Measurements from ENCODE around the gene RBM26. TPM values are rescaled to one million over a fixed set of nuclear protein-coding genes. Genes with fewer than 3 reads are reported as not detected.

The RBM26 gene
- total and polyA plus RNA-seq, 2 of the 4 experiments (the other 2 are of a cell fraction) = 17.6 to 18.1 TPM

GRCh38 chr13:79447741-79448140 is 41.7 kb upstream of the RBM26 start:
- Histone ChIP-seq H2BK20ac (ENCODE audit: low read depth, low read length) (no peak overlapping the region), H2BK15ac (ENCODE audit: low read depth, low read length) (no peak overlapping the region), H2AFZ (replicated peaks; ENCODE audit: low read length, poor library complexity) (no peak overlapping the region), H3K23ac (ENCODE audit: low read depth, low read length) (no peak overlapping the region), H3K4me3 (ENCODE audit: insufficient read depth, low read depth, low read length) (no peak overlapping the region), H3K9ac (ENCODE audit: low read depth, low read length) (no peak overlapping the region), H3K4me2 (ENCODE audit: low read depth, low read length) (no peak overlapping the region), H4K8ac (ENCODE audit: low read depth in 2 of 2, low read length in 2 of 2) (no peak overlapping the region), H3K27me3 (ENCODE audit: control insufficient read depth, insufficient read depth, low read length) (no peaks in the 10 kb centered on the region), H4K20me1 (ENCODE audit: insufficient read depth, low read length) (no peaks in the 10 kb centered on the region), H3K79me1 (ENCODE audit: low read depth in 1 of 2, low read length in 2 of 2) (no peaks in the 10 kb centered on the region), H2BK5ac (ENCODE audit: low read depth, low read length, poor library complexity, severe bottlenecking) (no peak overlapping the region), H3K9me3 (ENCODE audit: control insufficient read depth, insufficient read depth, low read length) (no peaks in the 10 kb centered on the region), H3K14ac (replicated peaks; ENCODE audit: low read depth, low read length) (no peak overlapping the region), H3K9me1 (ENCODE audit: insufficient read depth, low read length) (no peaks in the 10 kb centered on the region), H3K4ac (ENCODE audit: low read depth, low read length) (no peak overlapping the region), H2AK5ac (ENCODE audit: low read depth, low read length) (no peak overlapping the region), H4K5ac (ENCODE audit: low read depth, low read length) (no peak overlapping the region), H4K91ac (ENCODE audit: insufficient read depth, low read depth, low read length) (no peak overlapping the region), H3K36me3 (ENCODE audit: control insufficient read depth, insufficient read depth, low read length) (no peaks in the 10 kb centered on the region), H3K4me1 (ENCODE audit: control insufficient read depth, insufficient read depth, low read length) (no peaks in the 10 kb centered on the region; the same call in 1 of the 2 replicates), H3K56ac (ENCODE audit: extremely low read depth, insufficient read depth, low read length) (no peak overlapping the region), H3K18ac (ENCODE audit: low read depth, low read length) (no peak overlapping the region), H2AK9ac (replicated peaks; ENCODE audit: low read depth, low read length, poor library complexity) (no peak overlapping the region), H3K27ac (ENCODE audit: insufficient read depth, low read length) (no peak overlapping the region), H2BK120ac (ENCODE audit: low read depth, low read length) (no peak overlapping the region)
- TF ChIP-seq CEBPB (IDR thresholded peaks at IDR 0.05; ENCODE audit: low read depth, low read length) = no peak
- TF ChIP-seq FOS (IDR thresholded peaks at IDR 0.05; ENCODE audit: low read depth, low read length) = no peak
- TF ChIP-seq RAD21 (IDR thresholded peaks at IDR 0.05; ENCODE audit: low read length) = no peak
- TF ChIP-seq CTCF (conservative IDR thresholded peaks at IDR 0.05; ENCODE audit: low read depth, low read length) = no peak
- no peak for TF ChIP-seq MAZ (IDR thresholded peaks at IDR 0.05; ENCODE audit: borderline replicate concordance, low read depth, low read length)
- TF ChIP-seq MXI1 (IDR thresholded peaks at IDR 0.05; ENCODE audit: borderline replicate concordance, low read depth, low read length) = no peak
- TF ChIP-seq CHD1 (IDR thresholded peaks at IDR 0.05; ENCODE audit: low read depth, low read length) = no peak
- no peak for TF ChIP-seq SMC3 (IDR thresholded peaks at IDR 0.05; ENCODE audit: low read depth, low read length)
- POLR2A ChIA-PET (ENCODE audit: unreplicated experiment) = no interaction called here
- intact Hi-C loops (cut with micrococcal nuclease) = no loop called here
- dilution Hi-C loops (cut with HindIII; ENCODE audit: low sequenced_read_pairs, unreplicated experiment) = loop anchor here (25.0 kb wide), 1 partner anchor 90 kb away; no protein-coding TSS in a partner anchor
- no TSS peak for BruUV-seq (replicated peaks)
- WGBS, 2 experiments (ENCODE audit: extremely low coverage in 2 of 2, insufficient read length in 1 of 2) = no CpG with 5 or more reads among the region's 2 CpGs
- in situ Hi-C loops (cut with MboI; ENCODE audit: low sequenced_read_pairs) = no loop called here
- no peak for ATAC-seq (ENCODE audit: low read depth)
- no peak for DNase-seq
- CTCF ChIA-PET = no interaction called here

All from IMR-90 (cell line).